IPS-18a (cell line): ENCODE results near the gene MRPL34.
A peak's percentile ranks its signal among the peaks of the same experiment; 100 is the strongest.

ENCODE experiments used
- H3K27ac ChIP-seq: one replicate; pipeline ENCODE4 v1.5.1; 2013; ENCODE audit warnings: low read length
- H3K27me3 ChIP-seq: one replicate; pipeline ENCODE4 v1.6.1; 2013; ENCODE audit warnings: mild to moderate bottlenecking, low read length; ENCODE audit not compliant: control insufficient read depth, insufficient read depth
- H3K36me3 ChIP-seq: one replicate; pipeline ENCODE4 v1.6.1; 2013; ENCODE audit warnings: low read depth, low read length; ENCODE audit not compliant: control insufficient read depth
- H3K4me1 ChIP-seq: one replicate; pipeline ENCODE4 v1.6.1; 2013; ENCODE audit warnings: low read depth, low read length; ENCODE audit not compliant: control insufficient read depth
- H3K4me3 ChIP-seq: one replicate; pipeline ENCODE4 v1.5.1; 2013; ENCODE audit warnings: low read length
- H3K9ac ChIP-seq: one replicate; pipeline ENCODE4 v1.6.1; 2013; ENCODE audit warnings: mild to moderate bottlenecking, low read length, moderate library complexity
- H3K9me3 ChIP-seq: one replicate; pipeline ENCODE4 v1.6.1; 2013; ENCODE audit warnings: low read depth, low read length; ENCODE audit not compliant: control insufficient read depth

Gene MRPL34

GRCh38 chr19:17325881-17326594 lies 20.4 kb downstream of the MRPL34 start:
- Histone ChIP-seq H3K27me3 (peaks cover 9% of the 10 kb centered on the region), H3K36me3 (peaks cover 7% of the 10 kb centered on the region), H3K9ac (no peak overlapping the region), H3K27ac (no peak overlapping the region), H3K4me3 (no peak overlapping the region), H3K4me1 (no peaks in the 10 kb centered on the region), H3K9me3 (no peaks in the 10 kb centered on the region)

- H3K9me3 ChIP-seq, result no peaks in the 10 kb centered on the region
- no peaks in the 10 kb centered on the region for H3K4me1 ChIP-seq
- H3K4me3 ChIP-seq, result no peak overlapping the region
- H3K36me3 ChIP-seq, result peaks cover 4% of the 10 kb centered on the region
- H3K27ac ChIP-seq, result no peak overlapping the region
- peaks cover 9% of the 10 kb centered on the region for H3K27me3 ChIP-seq
- H3K9ac ChIP-seq, result no peak overlapping the region
These were observed 20.9 kb downstream of the MRPL34 start for GRCh38 chr19:17326595-17326966.

GRCh38 chr19:17327068-17327653 lies 21.5 kb downstream of the MRPL34 start:
- H3K4me1 ChIP-seq, result no peaks in the 10 kb centered on the region
- no peak overlapping the region for H3K9ac ChIP-seq
- no peaks in the 10 kb centered on the region for H3K9me3 ChIP-seq
- H3K36me3 ChIP-seq, result no peaks in the 10 kb centered on the region
- H3K4me3 ChIP-seq, result peak overlapping the region; percentile 77
- no peak overlapping the region for H3K27ac ChIP-seq
- peaks cover 9% of the 10 kb centered on the region for H3K27me3 ChIP-seq

- peak overlapping the region; percentile 79 for H3K9ac ChIP-seq
- H3K4me1 ChIP-seq, result no peaks in the 10 kb centered on the region
- no peaks in the 10 kb centered on the region for H3K36me3 ChIP-seq
- peak overlapping the region; percentile 77 for H3K4me3 ChIP-seq
- no peaks in the 10 kb centered on the region for H3K9me3 ChIP-seq
- H3K27ac ChIP-seq, result no peak overlapping the region
- peaks cover 9% of the 10 kb centered on the region for H3K27me3 ChIP-seq
These were observed 22.2 kb downstream of the MRPL34 start for GRCh38 chr19:17327654-17328516.

- no peak overlapping the region for H3K27ac ChIP-seq
- peak overlapping the region; percentile 79 for H3K9ac ChIP-seq
- peaks cover 1% of the 10 kb centered on the region for H3K4me1 ChIP-seq
- peak overlapping the region; percentile 77 for H3K4me3 ChIP-seq
- peaks cover 9% of the 10 kb centered on the region for H3K27me3 ChIP-seq
- H3K36me3 ChIP-seq, result no peaks in the 10 kb centered on the region
- H3K9me3 ChIP-seq, result no peaks in the 10 kb centered on the region
These were observed 23.1 kb downstream of the MRPL34 start for GRCh38 chr19:17328517-17329365.

- Histone ChIP-seq H3K4me1 (peaks cover 3% of the 10 kb centered on the region), H3K27me3 (peaks cover 9% of the 10 kb centered on the region), H3K9me3 (no peaks in the 10 kb centered on the region), H3K27ac (no peak overlapping the region), H3K36me3 (no peaks in the 10 kb centered on the region), H3K4me3 (no peak overlapping the region), H3K9ac (no peak overlapping the region)
These were observed 23.9 kb downstream of the MRPL34 start for GRCh38 chr19:17329366-17330261.

- Histone ChIP-seq H3K27me3 (peaks cover 9% of the 10 kb centered on the region), H3K36me3 (no peaks in the 10 kb centered on the region), H3K27ac (no peak overlapping the region), H3K4me3 (no peak overlapping the region), H3K9me3 (no peaks in the 10 kb centered on the region), H3K4me1 (peaks cover 3% of the 10 kb centered on the region), H3K9ac (no peak overlapping the region)
These were observed 24.8 kb downstream of the MRPL34 start for GRCh38 chr19:17330262-17331044.

GRCh38 chr19:17331045-17331558 lies 25.4 kb downstream of the MRPL34 start:
- no peak overlapping the region for H3K4me3 ChIP-seq
- peaks cover 9% of the 10 kb centered on the region for H3K27me3 ChIP-seq
- H3K9me3 ChIP-seq, result no peaks in the 10 kb centered on the region
- peaks cover 3% of the 10 kb centered on the region for H3K4me1 ChIP-seq
- H3K27ac ChIP-seq, result no peak overlapping the region
- H3K9ac ChIP-seq, result no peak overlapping the region
- no peaks in the 10 kb centered on the region for H3K36me3 ChIP-seq

GRCh38 chr19:17332360-17332676 lies 26.6 kb downstream of the MRPL34 start:
- peaks cover 9% of the 10 kb centered on the region for H3K27me3 ChIP-seq
- H3K36me3 ChIP-seq, result no peaks in the 10 kb centered on the region
- no peak overlapping the region for H3K4me3 ChIP-seq
- no peak overlapping the region for H3K27ac ChIP-seq
- H3K9me3 ChIP-seq, result no peaks in the 10 kb centered on the region
- H3K4me1 ChIP-seq, result peaks cover 3% of the 10 kb centered on the region
- H3K9ac ChIP-seq, result no peak overlapping the region
